ENCODE measurements around the gene SLC29A4. TPM values are rescaled to one million over a fixed set of nuclear protein-coding genes. Genes with fewer than 3 reads are reported as not detected.
"Not testable (repeated sequence)": the region's sequence is repeated elsewhere in the genome, so short reads cannot be mapped to it uniquely, and the experiment has no call there.

The SLC29A4 gene
- total RNA-seq, 1 experiment from 2014 or later: 27.7 TPM

DNA sequence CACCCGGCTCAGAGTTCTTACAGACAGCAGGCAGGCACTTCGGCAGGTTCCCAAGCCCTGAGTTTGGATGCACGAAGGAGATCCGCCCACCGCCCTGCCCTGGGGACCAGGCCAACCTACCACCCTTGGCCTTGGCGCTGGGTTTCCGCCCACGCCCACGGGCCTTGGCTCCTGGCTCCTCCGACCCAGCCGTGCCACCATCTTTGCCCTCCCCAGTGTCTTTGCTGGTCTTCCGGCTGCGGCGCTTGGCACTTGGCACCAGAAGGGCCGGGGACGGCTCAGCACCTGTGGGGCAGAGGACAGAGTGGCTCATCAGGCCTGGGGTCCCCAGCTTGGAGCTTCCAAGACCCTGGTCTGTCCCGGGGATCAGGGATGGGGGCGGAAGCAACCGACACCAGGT is 32.1 kb downstream of the SLC29A4 start:
- no peaks in the 10 kb centered on the region for H3K4me1 ChIP-seq (ENCODE audit: insufficient read depth, low read length, poor library complexity, severe bottlenecking)
- H3K27me3 ChIP-seq (replicated peaks; ENCODE audit: insufficient read depth, low read depth, low read length, poor library complexity): no peaks in the 10 kb centered on the region
- POLR2A ChIA-PET (ENCODE audit: low non-redundant PET): no interaction called here
- H3K4me3 ChIP-seq (ENCODE audit: low read depth, low read length, poor library complexity, severe bottlenecking): no peak overlapping the region
- BruUV-seq (replicated peaks): no TSS peak
- CTCF ChIA-PET: no interaction called here
- no peak for DNase-seq (ENCODE audit: low spot score)
- H3K9me3 ChIP-seq (ENCODE audit: low read depth, low read length, poor library complexity, severe bottlenecking): peaks cover 8% of the 10 kb centered on the region
- TF ChIP-seq EZH2 (IDR thresholded peaks at IDR 0.05; ENCODE audit: borderline replicate concordance, low read depth, low read length, poor library complexity, severe bottlenecking): no peak
- TF ChIP-seq, protein P1, sequence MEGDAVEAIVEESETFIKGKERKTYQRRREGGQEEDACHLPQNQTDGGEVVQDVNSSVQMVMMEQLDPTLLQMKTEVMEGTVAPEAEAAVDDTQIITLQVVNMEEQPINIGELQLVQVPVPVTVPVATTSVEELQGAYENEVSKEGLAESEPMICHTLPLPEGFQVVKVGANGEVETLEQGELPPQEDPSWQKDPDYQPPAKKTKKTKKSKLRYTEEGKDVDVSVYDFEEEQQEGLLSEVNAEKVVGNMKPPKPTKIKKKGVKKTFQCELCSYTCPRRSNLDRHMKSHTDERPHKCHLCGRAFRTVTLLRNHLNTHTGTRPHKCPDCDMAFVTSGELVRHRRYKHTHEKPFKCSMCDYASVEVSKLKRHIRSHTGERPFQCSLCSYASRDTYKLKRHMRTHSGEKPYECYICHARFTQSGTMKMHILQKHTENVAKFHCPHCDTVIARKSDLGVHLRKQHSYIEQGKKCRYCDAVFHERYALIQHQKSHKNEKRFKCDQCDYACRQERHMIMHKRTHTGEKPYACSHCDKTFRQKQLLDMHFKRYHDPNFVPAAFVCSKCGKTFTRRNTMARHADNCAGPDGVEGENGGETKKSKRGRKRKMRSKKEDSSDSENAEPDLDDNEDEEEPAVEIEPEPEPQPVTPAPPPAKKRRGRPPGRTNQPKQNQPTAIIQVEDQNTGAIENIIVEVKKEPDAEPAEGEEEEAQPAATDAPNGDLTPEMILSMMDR (conservative IDR thresholded peaks at IDR 0.05; ENCODE audit: low read depth, low read length): no peak
- peaks cover 43% of the 10 kb centered on the region for H3K36me3 ChIP-seq (ENCODE audit: insufficient read depth, low read length, poor library complexity, severe bottlenecking)
- intact Hi-C loops (cut with micrococcal nuclease; ENCODE audit: unreplicated experiment): no loop called here
- no peak overlapping the region for H3K27ac ChIP-seq (ENCODE audit: low read depth, low read length, poor library complexity, severe bottlenecking)

DNA sequence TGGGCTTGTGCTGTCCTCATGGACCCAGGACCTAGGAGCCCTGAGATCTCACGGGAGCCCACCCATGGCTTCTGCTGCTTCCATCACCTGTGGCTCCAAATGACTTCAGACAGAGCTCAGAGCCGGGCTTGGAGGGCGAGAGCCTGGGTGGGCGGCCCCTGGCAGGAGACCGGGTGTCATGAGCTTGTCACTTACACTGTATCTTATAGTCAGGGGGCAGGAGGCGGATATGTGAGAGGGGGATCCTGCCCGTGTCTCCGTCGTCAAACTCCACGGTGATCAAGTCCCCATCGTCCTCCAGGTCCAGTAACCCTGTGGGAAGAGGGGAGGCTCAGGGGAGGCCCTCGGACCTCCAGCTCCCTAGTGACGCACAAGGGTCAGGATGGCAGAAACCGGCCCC is 33.0 kb downstream of the SLC29A4 start:
- intact Hi-C loops (cut with micrococcal nuclease; ENCODE audit: unreplicated experiment): no loop called here
- POLR2A ChIA-PET (ENCODE audit: low non-redundant PET): no interaction called here
- no peaks in the 10 kb centered on the region for H3K27me3 ChIP-seq (replicated peaks; ENCODE audit: insufficient read depth, low read depth, low read length, poor library complexity)
- no peak overlapping the region for H3K27ac ChIP-seq (ENCODE audit: low read depth, low read length, poor library complexity, severe bottlenecking)
- DNase-seq (ENCODE audit: low spot score): no peak
- peaks cover 8% of the 10 kb centered on the region for H3K9me3 ChIP-seq (ENCODE audit: low read depth, low read length, poor library complexity, severe bottlenecking)
- BruUV-seq (replicated peaks): no TSS peak
- H3K4me1 ChIP-seq (ENCODE audit: insufficient read depth, low read length, poor library complexity, severe bottlenecking): no peaks in the 10 kb centered on the region
- TF ChIP-seq, protein P1 (conservative IDR thresholded peaks at IDR 0.05; ENCODE audit: low read depth, low read length): no peak
- no peak for TF ChIP-seq EZH2 (IDR thresholded peaks at IDR 0.05; ENCODE audit: borderline replicate concordance, low read depth, low read length, poor library complexity, severe bottlenecking)
- H3K36me3 ChIP-seq (ENCODE audit: insufficient read depth, low read length, poor library complexity, severe bottlenecking): peaks cover 46% of the 10 kb centered on the region
- CTCF ChIA-PET: no interaction called here
- H3K4me3 ChIP-seq (ENCODE audit: low read depth, low read length, poor library complexity, severe bottlenecking): no peak overlapping the region

DNA sequence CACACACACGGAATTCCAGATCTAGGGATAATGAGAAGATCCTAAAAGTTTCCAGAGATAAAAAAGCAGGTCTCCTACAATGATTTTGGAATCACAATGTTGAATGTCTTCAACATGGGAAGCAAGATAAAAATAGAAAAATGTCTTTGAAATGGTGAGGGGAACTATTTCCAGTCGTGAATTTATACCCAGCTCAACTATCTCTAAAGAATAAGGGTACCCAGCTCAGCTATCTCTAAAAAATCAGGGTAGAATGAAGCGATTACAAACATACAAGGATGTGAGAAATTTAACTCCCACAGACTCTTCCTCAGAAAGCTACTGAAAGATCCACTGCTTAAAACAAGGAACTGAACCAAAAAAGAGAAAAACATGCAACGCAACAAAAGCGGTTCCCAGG is 35.9 kb downstream of the SLC29A4 start:
- not testable (repeated sequence) for BruUV-seq (replicated peaks)

DNA sequence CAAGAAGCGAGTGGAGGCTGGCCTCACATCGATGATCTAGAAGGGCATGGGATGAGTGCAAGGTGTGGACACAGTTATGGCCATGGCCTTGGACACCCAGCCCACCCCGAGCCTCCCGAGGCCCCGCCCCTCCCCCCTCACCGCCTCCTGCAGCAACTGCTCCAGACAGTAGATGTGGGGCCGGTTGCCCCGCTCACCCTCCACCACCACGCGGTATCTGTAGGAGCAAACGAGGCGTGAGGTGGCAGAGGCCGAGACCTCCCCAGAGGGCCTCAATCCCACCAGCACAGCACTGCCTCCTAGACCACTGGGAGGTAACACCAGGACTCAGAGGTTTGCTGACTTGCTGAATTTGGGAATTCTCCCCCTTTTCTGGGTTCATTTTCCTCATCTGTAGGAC is 37.6 kb downstream of the SLC29A4 start:
- no peak for TF ChIP-seq EZH2 (IDR thresholded peaks at IDR 0.05; ENCODE audit: borderline replicate concordance, low read depth, low read length, poor library complexity, severe bottlenecking)
- TF ChIP-seq, protein P1 (conservative IDR thresholded peaks at IDR 0.05; ENCODE audit: low read depth, low read length): no peak
- CTCF ChIA-PET: no interaction called here
- Histone ChIP-seq H3K4me3 (ENCODE audit: low read depth, low read length, poor library complexity, severe bottlenecking) (no peak overlapping the region), H3K4me1 (ENCODE audit: insufficient read depth, low read length, poor library complexity, severe bottlenecking) (no peaks in the 10 kb centered on the region), H3K27me3 (replicated peaks; ENCODE audit: insufficient read depth, low read depth, low read length, poor library complexity) (no peaks in the 10 kb centered on the region), H3K9me3 (ENCODE audit: low read depth, low read length, poor library complexity, severe bottlenecking) (peaks cover 8% of the 10 kb centered on the region), H3K36me3 (ENCODE audit: insufficient read depth, low read length, poor library complexity, severe bottlenecking) (peaks cover 36% of the 10 kb centered on the region), H3K27ac (ENCODE audit: low read depth, low read length, poor library complexity, severe bottlenecking) (no peak overlapping the region)
- intact Hi-C loops (cut with micrococcal nuclease; ENCODE audit: unreplicated experiment): no loop called here
- POLR2A ChIA-PET (ENCODE audit: low non-redundant PET): no interaction called here
- no TSS peak for BruUV-seq (replicated peaks)
- no peak for DNase-seq (ENCODE audit: low spot score)

More for the DNA sequence above, 35.9 kb downstream of the SLC29A4 start:
- CTCF ChIA-PET; H3K27me3 ChIP-seq (replicated peaks; ENCODE audit: insufficient read depth, low read depth, low read length, poor library complexity); H3K9me3 ChIP-seq (ENCODE audit: low read depth, low read length, poor library complexity, severe bottlenecking); H3K27ac ChIP-seq (ENCODE audit: low read depth, low read length, poor library complexity, severe bottlenecking); H3K4me1 ChIP-seq (ENCODE audit: insufficient read depth, low read length, poor library complexity, severe bottlenecking); DNase-seq (ENCODE audit: low spot score); H3K4me3 ChIP-seq (ENCODE audit: low read depth, low read length, poor library complexity, severe bottlenecking); POLR2A ChIA-PET (ENCODE audit: low non-redundant PET); intact Hi-C loops (cut with micrococcal nuclease; ENCODE audit: unreplicated experiment): not testable (repeated sequence)
- H3K36me3 ChIP-seq (ENCODE audit: insufficient read depth, low read length, poor library complexity, severe bottlenecking): peaks cover 36% of the 10 kb centered on the region

All from A673 (cell line).